ENCODE data around the gene PCDH1.

PCDH1 gene

DNA sequence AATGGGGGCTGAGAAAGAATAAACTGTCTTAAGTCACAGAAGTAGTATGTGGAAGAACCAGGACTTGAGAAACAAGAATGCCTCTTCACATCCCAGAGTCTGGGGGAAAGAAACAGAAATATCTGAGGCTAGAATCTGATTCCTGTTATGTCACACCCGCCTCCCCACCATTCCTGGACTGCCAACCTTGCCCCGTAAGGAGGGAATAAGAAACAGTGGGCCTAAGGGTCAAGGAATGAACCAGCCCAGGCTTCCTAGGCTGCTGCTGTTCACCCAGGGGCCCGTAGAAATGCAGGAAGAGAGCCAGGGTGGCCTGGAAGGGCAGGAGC lies 4.3 kb downstream of the PCDH1 start:
- DNase-seq (ENCODE audit: low read depth), result no peak

DNA sequence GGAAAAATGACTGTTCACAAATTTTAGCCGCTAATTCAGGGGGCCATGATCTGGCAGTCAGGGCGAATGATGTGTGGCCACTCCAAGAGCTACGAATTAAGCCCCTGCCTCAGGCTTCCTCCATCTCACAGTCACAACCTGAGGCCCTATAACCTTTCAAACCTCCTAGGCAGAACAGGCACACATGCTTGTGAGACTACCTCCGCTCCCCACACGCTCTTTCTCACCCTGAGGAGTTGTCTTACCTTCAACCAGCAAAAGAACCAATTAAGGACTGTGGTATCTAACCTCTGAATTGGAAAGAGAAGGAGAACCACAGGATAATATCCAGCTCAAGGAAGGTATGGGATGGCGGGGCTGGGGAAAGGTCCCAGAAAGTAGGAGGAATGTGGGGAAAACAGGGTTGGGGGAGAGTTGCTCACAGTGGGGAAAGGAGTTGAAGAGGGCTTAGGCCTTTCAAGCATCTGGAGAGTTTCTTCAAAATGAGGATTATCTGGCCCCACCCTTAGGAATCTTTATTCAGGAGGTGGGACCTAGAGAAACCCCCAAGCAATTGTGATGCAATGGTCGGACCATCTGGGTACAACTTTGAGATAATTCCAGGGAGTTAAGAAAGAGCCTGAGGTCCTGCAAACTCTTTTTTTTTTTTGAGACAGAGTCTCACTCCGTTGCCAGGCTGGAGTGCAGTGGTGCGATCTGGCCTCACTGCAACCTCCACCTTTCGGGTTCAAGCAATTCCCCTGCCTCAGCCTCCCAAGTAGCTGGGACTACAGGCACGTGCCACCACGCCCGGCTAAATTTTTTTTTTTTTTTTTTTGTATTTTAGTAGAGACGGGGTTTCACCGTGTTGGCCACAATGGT lies 5.5 kb downstream of the PCDH1 start:
- no peak for DNase-seq (ENCODE audit: low read depth)

DNA sequence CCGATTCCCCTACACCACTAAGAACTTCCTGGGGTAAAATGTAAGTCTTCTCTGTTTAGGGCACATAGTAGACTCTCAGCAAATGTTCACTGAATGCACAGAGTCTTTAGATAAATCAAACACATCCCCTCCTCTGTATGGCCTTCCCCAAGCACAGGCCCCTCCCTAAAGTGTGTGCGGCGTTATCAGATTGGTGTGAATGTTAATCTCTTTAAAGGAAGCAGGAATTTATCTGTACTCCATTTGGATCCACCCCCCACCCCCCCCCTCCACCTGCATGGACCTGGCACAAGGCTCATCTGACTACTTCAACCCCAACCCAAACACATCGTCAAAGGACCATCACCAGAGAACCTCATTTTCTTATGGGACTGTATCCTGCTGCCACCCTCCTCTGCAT lies 6.3 kb downstream of the PCDH1 start:
- DNase-seq (ENCODE audit: low read depth), result no peak

DNA sequence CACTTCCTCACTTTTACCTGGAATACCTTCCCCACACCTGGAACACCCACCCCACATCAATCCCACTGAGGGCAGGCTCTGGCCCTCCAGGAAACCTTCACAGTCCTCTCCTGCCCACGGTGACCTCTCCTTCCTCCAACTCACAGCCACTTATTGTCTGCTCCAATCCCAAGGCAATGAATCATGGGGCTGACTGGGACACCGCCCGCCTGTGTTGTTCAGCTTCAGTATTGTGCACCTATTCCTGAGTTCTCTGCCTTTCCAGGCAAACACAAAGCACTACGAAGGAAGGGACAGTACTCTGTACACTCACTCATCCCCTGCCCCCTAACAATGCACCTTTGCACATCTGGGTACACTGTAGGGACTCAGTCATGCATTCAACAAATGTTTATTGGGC lies 7.3 kb downstream of the PCDH1 start:
- no peak for DNase-seq (ENCODE audit: low read depth)

DNA sequence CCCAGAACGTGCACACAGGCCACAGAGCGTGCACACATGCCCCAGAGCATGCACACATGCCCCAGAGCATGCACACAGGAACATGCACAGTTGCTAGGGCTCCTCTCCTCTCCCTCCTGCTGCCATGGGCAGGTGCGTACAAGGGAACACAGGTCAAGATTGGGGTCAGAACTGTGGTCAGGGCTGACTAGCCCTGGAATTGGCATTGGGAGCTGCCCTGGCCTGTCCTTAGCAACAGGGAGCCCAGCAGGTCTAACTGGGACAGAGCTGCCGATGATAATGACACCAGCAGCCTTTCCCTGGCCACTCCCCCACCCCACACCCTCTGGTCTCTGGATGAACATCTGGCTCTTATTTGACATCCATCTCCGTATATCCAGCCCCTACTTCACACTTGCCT lies 8.0 kb downstream of the PCDH1 start:
- DNase-seq (ENCODE audit: low read depth), result no peak

DNA sequence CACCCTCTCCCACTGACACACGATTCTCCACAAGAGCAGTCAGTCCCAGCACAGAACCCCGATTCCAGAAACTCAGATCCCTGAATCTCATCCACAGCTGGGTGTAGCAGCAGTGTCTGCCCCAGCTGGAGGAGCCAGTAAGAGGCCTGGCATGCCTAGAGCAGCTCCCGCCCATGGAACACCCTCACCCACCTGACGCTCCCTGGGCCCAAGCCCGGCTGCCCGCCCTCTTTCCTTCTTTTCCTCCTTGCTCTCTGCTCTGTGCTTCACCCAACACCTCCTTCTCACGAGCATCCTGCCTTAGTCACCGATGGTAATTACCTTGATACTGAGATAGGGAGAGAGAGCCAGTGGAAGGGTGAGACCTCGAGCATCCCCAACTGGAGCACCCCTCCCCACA lies 8.7 kb downstream of the PCDH1 start:
- DNase-seq (ENCODE audit: low read depth), result no peak

DNA sequence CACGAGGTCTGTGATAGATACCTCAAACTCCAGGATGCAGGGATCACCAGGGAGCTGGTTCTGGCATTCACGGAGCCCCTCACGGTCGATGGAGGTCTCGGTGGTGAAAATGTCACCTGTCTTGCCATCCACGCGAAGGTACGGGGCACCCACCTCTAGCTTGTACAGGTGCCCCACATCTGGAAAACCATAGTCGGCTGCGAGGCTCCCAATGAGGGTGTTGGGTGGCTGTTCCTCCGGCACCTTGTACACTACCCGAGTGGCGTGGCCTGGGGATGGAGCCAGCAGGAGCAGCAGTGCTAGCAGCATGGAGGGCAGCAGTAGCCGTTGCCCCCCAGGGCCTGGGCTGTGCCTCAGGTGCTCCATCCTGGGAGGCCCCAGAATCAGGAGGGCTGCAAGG lies 9.2 kb downstream of the PCDH1 start:
- DNase-seq (ENCODE audit: low read depth), result no peak

DNA sequence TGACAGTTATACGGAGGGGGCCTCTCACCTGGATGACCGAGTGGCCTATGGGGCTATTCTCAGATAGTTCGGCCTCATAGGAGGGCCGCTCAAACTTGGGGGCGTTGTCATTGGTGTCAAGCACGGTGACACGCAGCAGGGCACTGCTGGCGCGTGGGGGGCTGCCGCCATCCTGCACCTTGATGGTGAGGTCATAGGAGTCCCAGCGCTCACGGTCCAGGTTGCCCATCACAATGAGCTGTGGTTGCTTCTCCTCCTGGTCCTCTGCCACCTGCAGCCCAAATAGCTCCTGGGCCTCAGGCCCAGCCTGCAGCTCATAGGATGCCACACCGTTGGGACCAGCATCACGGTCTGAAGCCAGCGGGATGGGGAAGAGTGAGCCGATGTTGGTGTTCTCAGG lies 9.7 kb downstream of the PCDH1 start:
- no peak for DNase-seq (ENCODE audit: low read depth)

DNA sequence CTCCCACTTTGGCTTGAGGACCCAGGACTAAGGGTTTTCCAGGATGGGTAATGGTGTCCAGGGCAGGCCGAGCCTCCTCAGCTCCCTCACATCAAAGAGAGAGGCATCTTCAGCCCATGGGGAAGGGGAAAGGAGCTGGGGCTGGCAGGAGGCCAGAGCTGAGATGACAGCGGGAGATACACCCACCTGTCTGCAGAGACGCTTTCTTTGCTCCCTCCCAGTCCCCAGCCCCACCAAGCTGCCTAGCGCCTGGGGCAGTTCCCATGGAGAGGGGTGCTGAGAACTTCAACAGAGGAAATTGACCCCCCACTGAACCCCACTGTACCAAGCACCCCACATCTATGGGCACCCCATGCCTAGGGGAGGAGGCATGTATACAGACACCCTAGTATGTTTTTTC lies 10.6 kb downstream of the PCDH1 start:
- no peak for DNase-seq (ENCODE audit: low read depth)

DNA sequence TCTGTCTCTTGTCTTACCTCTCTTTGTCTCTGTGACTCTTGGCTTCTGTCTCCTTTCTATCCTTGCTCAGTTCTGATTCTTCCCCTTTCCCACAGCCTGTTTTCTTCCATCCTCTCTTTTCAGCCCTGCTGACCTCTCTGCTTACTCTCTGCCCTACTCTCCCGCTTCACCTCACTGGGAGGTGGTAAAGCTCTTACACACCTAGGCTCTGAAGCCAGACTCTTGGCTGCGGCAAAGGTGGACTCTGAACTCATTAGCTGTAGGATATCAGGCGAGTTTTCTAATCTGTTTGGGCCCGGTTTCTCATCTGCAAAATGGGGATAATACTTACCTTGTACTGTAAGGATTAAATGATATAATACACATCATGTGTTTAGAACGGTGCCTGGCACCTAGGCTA lies 11.1 kb downstream of the PCDH1 start:
- no peak for DNase-seq (ENCODE audit: low read depth)

DNA sequence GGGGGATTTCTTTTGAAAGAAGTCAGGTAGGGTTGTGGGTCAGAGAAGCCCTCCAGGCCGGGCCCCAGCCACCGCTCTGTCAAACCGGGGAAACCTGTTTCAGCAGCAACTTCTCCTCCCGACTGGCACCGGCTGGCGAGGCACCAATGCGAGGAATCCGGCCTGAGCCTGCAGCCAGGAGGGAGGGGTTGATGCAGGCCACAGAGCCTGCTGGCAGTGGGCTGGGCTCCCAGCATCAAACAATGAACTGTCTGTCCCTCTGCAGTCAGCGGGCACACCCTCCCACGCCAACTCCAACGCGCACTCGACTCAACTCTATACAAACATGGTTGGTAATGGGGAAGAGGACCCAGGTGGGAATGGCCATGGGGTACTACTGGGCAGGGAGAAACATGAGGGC lies 12.1 kb downstream of the PCDH1 start:
- DNase-seq (ENCODE audit: low read depth), result no peak

DNA sequence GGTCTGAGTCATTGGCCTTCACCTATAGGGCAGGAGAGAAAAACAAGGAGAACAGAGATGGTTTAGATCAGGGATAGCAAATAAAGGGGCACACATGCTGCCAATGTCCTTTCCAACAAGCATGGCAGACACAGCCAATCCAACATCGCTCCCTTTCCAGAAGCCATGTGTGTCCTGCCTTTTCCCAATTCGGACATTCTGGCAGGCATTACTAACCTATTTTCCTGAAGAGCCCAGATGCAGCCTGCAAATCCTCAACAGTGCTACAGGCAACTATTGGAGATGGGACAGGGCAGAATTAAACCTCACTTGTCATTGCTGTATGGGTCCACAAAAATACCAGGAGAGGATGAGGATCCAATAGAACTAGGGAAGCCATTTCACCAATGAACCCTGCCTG lies 12.8 kb downstream of the PCDH1 start:
- DNase-seq (ENCODE audit: low read depth), result no peak

DNA sequence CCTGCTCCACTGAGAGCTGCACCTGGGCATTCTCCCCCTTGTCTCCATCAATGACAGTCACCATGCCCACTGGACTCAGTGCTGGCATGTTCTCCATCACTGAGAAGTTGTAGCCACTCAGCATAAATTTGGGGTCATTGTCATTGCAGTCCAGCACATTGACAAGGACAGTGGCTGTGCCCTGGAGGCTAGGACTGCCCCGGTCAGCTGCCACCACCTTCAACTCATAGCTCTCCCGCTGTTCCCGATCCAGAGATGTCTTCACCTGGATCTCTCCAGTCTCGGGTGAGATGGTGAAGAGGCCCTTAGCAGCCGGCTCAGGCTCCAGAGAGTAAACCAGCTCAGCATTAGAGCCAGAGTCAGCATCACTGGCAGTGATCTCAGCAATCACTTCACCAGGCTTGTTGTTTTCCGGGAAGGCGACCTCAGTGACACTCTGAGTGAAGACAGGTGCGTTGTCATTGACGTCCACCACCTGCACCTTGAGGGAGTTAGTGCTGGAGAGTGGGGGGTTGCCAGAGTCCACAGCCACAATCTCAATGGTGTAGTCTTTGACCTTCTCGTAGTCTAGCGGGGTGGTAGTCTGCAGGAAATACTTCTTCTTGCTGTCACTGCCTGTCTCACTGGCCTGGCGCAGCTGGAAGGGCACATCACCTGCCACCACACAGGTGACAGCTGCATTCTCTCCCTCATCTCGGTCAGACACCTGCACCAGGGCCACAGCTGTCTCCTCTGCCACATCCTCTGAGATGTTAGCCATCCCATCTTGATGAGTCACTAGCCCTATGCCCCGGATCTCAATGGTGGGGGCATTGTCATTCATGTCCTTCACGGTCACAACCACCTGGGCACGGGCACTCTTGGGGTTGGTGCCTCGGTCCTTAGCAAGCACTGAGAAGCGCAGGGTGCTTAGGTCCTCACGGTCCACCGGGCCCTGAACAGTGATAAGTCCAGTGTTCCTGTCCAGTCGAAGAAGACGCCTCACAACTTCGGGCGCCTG lies 13.5 kb downstream of the PCDH1 start:
- DNase-seq (ENCODE audit: low read depth), result no peak

DNA sequence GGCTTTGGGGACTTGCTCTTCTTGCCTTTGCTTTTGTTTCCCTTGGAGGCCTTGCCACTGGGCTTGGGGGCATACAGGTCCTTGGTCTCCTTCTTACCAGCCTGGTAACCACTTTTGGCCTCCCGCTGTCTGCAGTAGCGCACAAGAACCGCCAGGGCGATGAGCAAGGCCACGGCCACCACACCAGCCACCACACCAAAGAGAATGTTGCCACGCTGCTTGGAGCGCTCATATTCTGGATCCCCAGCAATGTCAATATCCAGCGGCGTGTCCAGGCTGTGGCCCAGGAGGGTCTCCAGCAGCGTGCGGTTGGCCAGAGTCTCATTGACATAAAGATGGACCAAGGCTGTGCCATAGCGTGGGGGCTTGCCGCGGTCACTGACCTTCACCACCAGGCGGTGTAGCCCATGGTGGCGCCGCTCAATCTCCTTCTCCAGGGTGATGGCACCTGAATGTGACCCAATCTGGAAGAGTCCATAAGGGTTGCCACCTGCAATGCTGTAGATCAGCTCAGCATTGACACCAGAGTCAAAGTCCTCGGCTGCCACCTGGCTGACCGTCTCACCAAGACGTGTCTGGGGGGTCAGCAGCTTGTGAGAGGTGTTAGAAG lies 14.5 kb downstream of the PCDH1 start:
- DNase-seq (ENCODE audit: low read depth), result no peak

DNA sequence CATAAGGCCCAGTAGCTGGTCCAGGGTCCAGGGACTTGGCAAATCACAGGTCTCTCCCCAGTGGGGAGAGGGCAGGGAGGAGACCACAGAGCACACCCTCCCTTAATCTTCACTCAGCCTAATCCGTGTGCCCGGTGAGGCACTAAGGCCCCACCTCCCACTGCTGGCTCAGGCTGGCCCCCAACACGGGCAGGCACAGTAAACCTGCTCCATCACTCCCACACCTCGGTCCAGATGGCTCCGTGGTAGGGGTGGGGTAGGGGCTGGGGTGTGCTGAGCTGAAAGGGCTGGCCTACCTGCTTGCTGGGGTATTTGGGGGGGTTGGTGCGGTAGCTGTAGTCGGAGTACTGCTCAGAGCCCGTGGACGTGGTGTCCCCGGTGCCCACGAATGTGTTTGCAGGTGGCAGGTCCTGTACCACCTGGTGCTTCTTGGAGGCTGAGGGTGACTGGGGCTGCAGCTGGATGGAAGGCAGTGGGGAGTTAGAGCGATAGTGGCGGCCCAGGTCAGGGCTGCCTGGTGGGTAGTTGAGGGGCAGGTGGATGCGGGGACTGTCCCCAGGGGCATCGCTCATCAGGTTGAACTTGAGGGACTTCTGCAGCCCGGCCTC lies 15.2 kb downstream of the PCDH1 start:
- DNase-seq (ENCODE audit: low read depth), result no peak

DNA sequence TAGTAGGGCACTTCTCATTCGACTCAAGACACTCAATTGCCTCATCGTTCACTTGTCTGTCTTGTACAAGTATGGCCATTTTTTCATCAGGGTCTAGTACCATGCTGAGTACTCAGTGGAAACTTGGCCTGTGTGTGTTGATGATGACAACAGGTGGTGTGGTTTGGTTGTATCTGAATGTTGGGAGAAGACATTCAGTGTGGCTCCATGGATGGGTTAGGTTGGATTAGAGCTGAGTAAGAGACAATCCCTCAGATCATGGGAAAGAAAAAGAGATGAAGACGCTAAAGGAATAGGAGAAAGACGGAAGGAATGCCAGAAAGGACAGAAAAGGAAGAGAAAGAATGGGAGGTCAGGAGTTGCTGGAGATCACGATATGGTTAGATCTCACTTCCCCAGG lies 17.0 kb downstream of the PCDH1 start:
- DNase-seq (ENCODE audit: low read depth), result no peak

DNA sequence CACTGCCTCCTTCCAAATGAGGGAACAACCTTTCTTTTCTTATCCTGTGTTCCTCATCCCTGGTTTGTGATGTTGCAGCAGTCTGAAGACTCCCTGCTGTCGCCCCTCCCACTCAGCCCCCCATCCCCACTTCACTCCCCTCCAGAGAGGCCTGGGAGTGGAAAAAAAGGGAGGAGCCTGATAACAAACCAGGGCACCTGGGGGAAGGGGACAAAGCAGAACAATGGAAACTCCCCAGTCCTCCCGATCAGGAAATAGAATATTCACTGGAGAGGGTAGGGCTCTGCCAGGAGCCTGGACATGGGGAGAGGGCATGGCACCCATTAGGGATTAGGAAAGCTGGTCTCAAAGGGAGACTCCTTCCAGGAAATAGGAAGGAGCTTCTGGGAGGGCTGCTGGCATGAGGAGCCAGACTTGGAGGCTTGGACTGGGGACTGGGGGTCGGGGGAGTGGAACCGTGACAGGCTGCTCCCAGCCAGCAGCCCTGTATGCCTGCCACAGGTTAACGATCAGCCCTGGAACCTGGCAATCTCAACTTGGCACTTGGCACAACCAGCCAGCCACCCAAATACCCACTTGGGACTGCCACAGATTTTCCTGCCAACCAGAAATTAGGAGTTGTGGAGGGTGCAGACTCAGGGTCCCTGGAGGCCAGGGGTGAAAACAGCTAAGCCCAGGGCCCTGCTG lies 20.0 kb downstream of the PCDH1 start:
- DNase-seq (ENCODE audit: low read depth), result no peak

DNA sequence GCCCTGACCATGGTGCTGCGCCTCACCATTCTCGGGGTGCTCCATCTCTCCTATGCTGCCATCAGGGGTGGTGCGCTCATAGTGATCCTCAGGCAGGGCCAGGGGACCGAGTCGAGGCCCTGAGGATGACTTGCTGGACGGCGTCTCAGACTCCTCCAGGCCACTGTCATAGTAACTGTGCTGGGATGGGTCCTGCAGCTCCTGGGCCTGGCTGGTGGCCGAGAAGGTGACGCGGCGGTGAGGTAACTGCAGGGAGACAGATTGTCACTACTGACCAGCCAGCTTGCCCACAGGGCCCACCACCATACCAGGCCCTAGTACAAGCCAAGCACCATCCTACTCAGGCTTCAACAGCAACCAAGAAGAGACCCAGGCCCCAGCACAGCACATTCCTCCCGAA lies 21.0 kb downstream of the PCDH1 start:
- no peak for DNase-seq (ENCODE audit: low read depth)

DNA sequence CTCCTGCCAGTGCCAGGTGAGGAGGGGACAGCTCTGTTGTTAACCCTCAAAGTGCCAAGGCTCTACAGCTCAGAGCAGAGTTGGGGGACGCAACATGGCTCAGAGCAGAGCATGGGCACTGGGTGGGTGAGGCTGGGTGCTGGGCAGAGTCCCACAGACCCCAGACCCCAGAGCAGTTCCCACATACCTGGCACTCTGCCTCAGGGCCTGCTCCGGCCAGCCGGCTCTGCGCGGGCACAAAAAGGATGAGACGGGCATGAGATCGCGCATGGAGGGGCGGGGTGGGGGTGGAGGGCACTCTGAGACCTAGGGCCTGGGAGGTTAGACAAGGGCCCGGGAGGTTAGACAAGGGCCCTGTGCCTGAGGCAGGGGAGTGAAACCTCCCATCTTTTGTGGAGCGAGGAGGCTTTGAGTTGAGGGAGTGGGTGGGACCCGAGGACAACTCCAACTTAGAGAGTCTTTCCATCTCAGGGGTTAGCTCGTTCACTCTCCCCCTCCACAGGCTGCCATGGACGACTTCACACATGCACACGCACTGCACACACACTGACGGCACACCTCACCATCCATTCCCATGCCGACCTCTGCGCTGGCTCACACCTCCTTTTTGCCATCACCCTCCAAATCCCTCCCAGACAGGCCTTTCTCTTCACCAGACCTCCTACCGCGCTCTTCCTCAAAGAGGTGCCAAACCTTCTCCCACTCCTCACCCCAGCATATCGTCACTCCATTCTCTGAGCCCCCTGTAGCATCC lies 22.0 kb downstream of the PCDH1 start:
- no peak for DNase-seq (ENCODE audit: low read depth)

DNA sequence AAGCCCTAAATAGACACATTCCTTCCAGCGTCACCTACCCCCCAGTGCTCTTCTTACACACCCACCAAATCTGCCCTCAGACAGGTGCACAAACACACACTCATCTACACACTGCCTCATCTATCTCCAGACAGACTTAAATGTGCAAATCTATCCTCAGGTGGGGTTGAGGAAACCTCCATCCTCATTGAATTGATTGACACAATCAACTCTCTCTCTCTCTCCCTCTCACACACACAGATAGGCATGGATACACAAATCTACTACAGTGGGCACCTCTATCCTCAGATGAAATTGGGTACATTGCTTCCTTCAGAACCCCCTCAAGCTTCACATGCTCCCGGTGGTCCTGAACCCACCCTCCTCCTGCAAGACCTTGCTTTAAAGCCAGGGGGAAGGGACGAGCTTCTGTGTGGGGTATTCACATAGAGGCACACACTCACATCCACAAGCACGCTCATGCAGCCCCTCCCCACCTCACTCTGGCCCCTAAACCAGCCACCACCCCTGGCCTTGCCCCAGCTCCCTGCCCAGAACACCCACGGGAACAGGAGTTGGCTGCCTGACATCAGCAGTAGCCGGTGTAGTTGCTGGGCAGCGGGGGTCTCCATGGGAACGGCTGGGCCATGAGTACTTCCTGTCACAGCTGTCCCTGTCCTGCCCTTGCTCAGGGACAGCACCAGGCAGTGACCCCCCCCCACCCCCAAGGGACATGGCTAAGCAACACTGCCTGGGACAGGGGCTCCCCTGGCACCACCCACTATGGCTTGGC lies 22.8 kb downstream of the PCDH1 start:
- DNase-seq (ENCODE audit: low read depth), result no peak
